Activated T-helper 1 cell treated with Interleukin-2 at 50 U/mL for 16 hours (primary cell): ENCODE data around the gene TRAF7.
A peak's percentile ranks its signal among the peaks of the same experiment; 100 is the strongest.

Experiments used
- DNase-seq: peaks from one replicate; pipeline ENCODE4 v3.0.0-alpha.2; 2020; ENCODE audit warnings: low read depth

The TRAF7 gene

GRCh38 chr16:2216330-2216729 is 60.7 kb downstream of the TRAF7 start:
- no peak for DNase-seq

- peak; percentile 98 for DNase-seq
Observed at GRCh38 chr16:2223221-2223941, 67.8 kb downstream of the TRAF7 start, which contains the start of gene E4F1. TSS of gene E4F1 (plus strand) at chr16:2223591. CDS start at chr16:2223614, 23 bp downstream.

- no peak for DNase-seq
Observed at GRCh38 chr16:2223942-2224486, 68.4 kb downstream of the TRAF7 start.

GRCh38 chr16:2226245-2226793 is 70.7 kb downstream of the TRAF7 start:
- no peak for DNase-seq

GRCh38 chr16:2226918-2227317 is 71.3 kb downstream of the TRAF7 start:
- no peak for DNase-seq
